ENCODE data around the gene ACBD5.
"Not testable (repeated sequence)": the region's sequence is repeated elsewhere in the genome, so short reads cannot be mapped to it uniquely, and the experiment has no call there.

The ACBD5 gene

GRCh38 chr10:27241010-27241651, 534 bp upstream of the ACBD5 start:
- no peak for TF ChIP-seq CTCF (IDR thresholded peaks at IDR 0.05; ENCODE audit: insufficient read depth, low read depth, low read length, missing control alignments)
- peak overlapping the region; percentile 86 for H3K4me3 ChIP-seq (ENCODE audit: low read depth, low read length)
- DNase-seq (ENCODE audit: low read depth), result peak; percentile 67

GRCh38 chr10:27237531-27237930, 3.1 kb downstream of the ACBD5 start:
- not testable (repeated sequence) for DNase-seq (ENCODE audit: low read depth); H3K4me3 ChIP-seq (ENCODE audit: low read depth, low read length)

- H3K4me3 ChIP-seq (ENCODE audit: low read depth, low read length); DNase-seq (ENCODE audit: low read depth): not testable (repeated sequence)
Measured at GRCh38 chr10:27236589-27237128, 3.9 kb downstream of the ACBD5 start.

- no peak overlapping the region for H3K4me3 ChIP-seq (ENCODE audit: low read depth, low read length)
- TF ChIP-seq CTCF (IDR thresholded peaks at IDR 0.05; ENCODE audit: insufficient read depth, low read depth, low read length, missing control alignments), result no peak
- no peak for DNase-seq (ENCODE audit: low read depth)
Measured at GRCh38 chr10:27235706-27236105, 4.9 kb downstream of the ACBD5 start.

- TF ChIP-seq CTCF (IDR thresholded peaks at IDR 0.05; ENCODE audit: insufficient read depth, low read depth, low read length, missing control alignments), result no peak
Measured at GRCh38 chr10:27230022-27230421, 10.6 kb downstream of the ACBD5 start.

GRCh38 chr10:27225642-27226257, 14.8 kb downstream of the ACBD5 start:
- no peak for DNase-seq (ENCODE audit: low read depth)
- H3K4me3 ChIP-seq (ENCODE audit: low read depth, low read length), result no peak overlapping the region
- no peak for TF ChIP-seq CTCF (IDR thresholded peaks at IDR 0.05; ENCODE audit: insufficient read depth, low read depth, low read length, missing control alignments)

More at GRCh38 chr10:27230022-27230421, 10.6 kb downstream of the ACBD5 start:
- H3K4me3 ChIP-seq (ENCODE audit: low read depth, low read length), result no peak overlapping the region
- no peak for DNase-seq (ENCODE audit: low read depth)

- no peak for TF ChIP-seq CTCF (IDR thresholded peaks at IDR 0.05; ENCODE audit: insufficient read depth, low read depth, low read length, missing control alignments)
Measured at GRCh38 chr10:27225011-27225590, 15.5 kb downstream of the ACBD5 start.

More at GRCh38 chr10:27225011-27225590, 15.5 kb downstream of the ACBD5 start:
- no peak for DNase-seq (ENCODE audit: low read depth)
- no peak overlapping the region for H3K4me3 ChIP-seq (ENCODE audit: low read depth, low read length)
